Tibial nerve (tissue), 3 donors: ENCODE measurements around the gene ATP8A2.

Experiments
- CTCF ChIP-seq, 5 experiments: fragments of 200-600 bp in 3 of 5; fragments of 450-650 bp in 2 of 5; sonication (generic) in 3 of 5; IDR thresholded peaks; one replicate each; pipeline ENCODE4 v1.5.1; 2016 to 2019; ENCODE audit warnings: antibody characterized with exemption in 5 of 5, mild to moderate bottlenecking in 3 of 5, moderate library complexity in 2 of 5
- POLR2A ChIP-seq, 2 donors: fragments of 450-650 bp; IDR thresholded peaks; one replicate each; pipeline ENCODE4 v1.6.1; 2017; ENCODE audit warnings: antibody characterized with exemption in 2 of 2, mild to moderate bottlenecking in 2 of 2, moderate library complexity in 2 of 2

- TF ChIP-seq CTCF (IDR thresholded peaks at IDR 0.05) (no peak), POLR2A (IDR thresholded peaks at IDR 0.05) (no peak)
These were observed 607.2 kb downstream of the ATP8A2 start for GRCh38 chr13:25978961-25979360.
